CD4-positive, alpha-beta T cell treated with Interleukin-12 subunit alpha and Interleukin-12 subunit beta, for 1 hour (primary cell): ENCODE measurements around the gene DOCK9.
"Not testable (repeated sequence)": the region's sequence is repeated elsewhere in the genome, so short reads cannot be mapped to it uniquely, and the experiment has no call there.

Experiments used
- DNase-seq: peaks from one replicate; pipeline ENCODE4 v3.0.0-alpha.2; 2020

The DOCK9 gene

GRCh38 chr13:98813993-98814392, 163.9 kb downstream of the DOCK9 start:
- DNase-seq = no peak

DNA sequence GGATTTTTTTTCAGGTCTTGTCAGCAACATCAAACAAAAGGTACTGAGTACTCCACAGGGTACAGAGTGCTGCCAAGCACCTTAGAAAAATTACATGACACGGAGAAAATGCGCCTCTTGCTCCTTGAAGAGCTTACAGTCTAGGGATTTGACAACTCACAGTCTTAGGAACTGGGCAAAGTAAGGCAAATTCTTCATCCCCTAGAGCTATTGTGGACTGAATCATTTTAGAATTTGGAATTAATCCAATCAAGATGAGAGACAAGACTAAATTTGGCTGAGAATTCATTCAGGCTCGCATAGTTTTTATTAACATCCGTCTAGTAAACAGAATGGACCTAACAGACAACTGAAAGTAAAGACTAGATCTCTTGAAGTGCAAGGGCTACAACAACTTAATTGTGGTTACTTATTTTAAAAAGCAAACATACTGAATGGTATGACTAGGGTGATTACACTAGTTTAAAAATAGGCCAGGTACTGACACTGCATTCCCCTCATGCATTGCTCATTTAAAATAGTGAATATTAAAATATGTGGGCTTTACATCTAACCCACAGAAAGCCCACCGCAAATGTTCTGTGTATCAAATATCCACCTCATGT, 165.6 kb downstream of the DOCK9 start:
- DNase-seq = not testable (repeated sequence)

DNA sequence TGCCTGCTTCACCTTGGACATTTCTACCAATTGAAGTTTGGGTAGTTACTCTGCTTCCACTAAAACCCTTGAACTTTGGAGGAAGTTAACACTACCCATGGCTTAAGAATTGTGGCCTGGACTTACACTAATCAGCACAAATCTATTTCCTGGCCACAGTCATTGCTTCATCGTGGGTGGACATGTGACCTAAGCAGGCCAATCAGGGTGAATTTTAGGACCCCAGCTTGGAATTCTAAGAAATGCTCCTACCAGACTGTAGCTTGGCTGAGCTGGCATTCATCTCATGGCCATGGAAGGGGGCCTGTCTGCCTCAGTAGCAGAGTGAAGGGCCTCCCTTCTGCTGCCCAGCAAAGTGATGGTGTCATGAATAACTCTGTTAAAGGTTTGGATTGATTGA, 167.1 kb downstream of the DOCK9 start:
- no peak for DNase-seq

DNA sequence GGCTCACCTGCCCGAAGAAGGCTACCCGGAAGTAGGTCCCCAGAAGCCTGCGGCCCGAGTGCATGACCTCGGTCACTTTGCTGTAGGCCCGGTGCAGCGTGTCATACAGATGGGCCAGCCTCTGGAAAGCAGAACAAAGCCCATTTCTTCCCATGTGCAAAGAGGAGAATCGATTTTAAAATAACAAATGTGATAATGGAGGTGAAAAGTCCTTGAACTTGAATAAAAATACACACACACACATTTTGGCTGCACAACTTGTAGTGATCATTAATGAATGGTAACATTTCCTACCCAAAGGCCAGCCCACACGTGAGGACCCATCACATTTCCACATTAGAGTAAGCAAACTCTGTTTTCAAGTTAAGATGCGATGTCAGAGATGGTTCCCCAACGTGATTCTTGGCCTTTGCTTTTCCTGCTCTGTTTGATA, 168.5 kb downstream of the DOCK9 start:
- DNase-seq = no peak

GRCh38 chr13:98807774-98808173, 170.1 kb downstream of the DOCK9 start:
- no peak for DNase-seq

DNA sequence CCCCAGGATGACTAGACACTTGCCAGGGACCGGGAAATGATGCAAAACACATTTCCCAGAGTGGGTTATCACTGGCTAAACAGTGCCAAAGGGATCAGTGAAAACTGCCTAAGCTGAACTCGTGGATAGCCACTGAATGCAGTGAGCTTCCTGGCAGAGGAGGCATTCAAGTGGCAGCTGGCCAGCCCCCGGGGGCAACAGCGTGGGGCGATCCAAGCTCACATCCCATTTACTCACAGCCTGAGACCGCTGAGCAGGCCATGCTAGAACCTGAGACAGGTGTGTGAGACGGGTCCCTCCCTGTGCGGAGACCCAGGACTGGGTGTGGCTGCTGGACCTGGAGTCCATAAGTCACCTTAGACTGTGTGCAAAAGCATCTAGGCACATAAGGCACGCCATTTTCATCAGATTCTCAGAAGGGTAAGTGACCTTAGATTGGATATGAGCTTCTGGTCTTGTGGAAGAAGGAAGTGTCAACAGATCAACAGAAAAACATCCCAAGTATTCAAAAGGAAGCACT, 173.5 kb downstream of the DOCK9 start:
- DNase-seq = no peak

- DNase-seq = no peak
These were observed 173.9 kb downstream of the DOCK9 start for GRCh38 chr13:98803921-98804320.

DNA sequence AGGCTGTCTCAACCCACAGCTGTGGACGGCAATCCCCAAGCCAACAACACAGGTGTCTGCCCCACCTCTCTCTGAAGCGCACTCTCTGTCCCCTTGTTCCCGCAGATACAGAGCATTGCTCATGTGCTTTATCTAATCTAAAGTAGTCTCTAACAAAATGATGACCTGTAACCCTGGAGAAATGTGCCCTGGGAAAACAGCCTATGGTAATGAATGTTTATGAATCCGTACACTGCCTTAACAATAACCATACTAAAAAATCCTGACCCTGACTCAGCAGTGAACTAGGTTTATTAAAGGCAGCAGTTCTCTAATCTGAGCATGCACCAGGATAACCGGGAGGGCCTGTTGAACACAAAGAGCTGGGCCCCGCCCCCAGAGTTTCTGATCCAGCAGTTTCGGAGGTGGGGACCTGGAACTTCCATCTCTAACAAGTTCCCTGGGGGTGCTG, 174.7 kb downstream of the DOCK9 start:
- DNase-seq = no peak

DNA sequence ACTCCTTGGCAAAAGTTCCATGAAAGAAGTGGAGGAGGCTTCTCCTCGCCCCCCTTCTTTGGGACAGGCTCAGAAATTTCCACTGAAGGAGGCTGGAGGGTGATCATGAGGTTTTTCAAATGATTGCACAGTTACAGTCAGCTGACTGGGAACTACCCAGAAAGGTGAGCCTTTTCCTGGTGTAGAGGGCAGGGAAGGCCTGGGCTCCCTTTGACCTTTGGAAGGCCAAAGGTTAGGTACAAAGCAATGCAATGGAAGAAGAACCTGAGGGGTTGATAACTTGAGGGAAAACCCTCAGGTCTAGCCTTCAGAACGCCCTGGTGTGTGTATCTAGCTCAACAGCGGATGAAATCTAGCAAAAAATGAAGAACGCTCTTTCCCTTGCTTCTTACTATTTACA, 175.3 kb downstream of the DOCK9 start:
- no peak for DNase-seq

DNA sequence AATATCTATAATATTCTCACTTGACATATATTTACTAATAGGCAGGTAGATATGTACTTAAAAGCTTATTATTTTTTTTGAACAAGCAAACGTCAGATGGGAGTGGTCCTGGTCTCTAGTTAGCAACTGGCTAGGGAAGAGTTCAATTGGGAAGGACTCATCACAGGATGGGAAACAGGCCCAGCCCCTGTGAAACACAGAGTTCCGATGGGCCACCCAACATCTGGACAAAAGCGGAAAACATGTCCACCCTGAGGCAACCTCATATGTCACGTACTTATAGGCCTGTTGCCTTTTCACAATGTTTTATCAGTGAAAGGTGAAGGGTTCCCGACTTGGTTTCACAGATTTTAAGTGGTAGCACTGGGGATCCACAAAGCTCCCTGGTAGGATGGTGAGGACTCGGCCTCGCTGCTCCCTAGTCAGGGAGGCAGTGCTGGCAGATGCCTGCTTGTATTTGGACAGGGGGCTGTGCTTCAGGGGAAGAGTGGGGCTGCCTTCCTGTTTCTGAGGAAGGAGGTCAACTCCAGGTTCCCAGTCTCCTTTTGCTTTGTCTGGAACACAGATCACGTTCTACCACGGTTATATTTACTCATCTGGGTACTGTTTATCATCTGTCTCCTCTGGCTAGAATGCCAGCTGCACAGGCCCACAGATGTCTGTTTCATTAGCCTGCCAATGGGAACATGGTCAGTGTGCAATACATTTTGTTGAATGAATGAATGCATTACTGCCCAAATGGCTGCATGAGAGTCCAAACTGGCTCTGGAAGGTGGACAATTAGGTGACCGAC, 176.0 kb downstream of the DOCK9 start:
- DNase-seq = no peak

- no peak for DNase-seq
These were observed 177.8 kb downstream of the DOCK9 start for GRCh38 chr13:98800078-98800477.

GRCh38 chr13:98798849-98799645, 178.8 kb downstream of the DOCK9 start:
- DNase-seq = no peak

GRCh38 chr13:98797456-98797855, 180.4 kb downstream of the DOCK9 start:
- DNase-seq = no peak

DNA sequence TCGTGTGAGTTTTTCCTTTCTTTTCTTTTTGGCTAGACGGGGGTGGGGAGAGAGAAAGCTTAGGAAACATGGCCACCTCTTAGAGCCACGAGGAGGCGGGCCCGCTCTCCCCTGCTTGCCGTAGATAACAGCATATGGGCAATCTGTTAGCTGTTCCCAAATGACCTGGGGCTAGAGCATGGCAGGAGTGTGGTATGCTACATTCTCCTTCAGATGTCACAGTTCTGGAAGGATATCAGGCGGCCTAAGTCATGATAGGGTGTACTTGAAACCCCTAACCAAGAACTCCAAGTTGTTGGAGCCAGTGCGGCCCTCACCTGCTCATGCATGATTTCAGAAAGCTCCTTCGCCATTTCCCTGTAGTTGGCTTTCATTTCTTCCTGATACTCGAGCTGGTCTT, 181.1 kb downstream of the DOCK9 start:
- DNase-seq = no peak

DNA sequence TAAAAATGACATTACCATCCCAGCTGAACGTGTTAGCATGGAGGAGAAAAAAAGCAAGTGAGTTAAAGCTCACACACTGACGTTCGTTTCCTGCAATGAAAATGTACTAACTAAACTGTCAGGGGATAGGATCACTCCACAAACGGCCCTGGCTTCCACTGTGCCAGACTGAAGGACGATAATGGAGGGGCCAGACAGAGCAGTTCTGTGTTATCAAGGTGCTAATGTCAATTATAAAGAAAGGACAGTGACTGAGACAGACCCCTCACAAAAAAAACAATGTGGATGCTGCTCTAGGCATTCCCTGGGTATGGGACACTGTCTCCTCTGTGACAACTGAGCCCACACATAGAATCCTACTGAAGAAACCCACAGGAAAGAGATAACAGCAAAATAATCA, 181.7 kb downstream of the DOCK9 start:
- DNase-seq = no peak

DNA sequence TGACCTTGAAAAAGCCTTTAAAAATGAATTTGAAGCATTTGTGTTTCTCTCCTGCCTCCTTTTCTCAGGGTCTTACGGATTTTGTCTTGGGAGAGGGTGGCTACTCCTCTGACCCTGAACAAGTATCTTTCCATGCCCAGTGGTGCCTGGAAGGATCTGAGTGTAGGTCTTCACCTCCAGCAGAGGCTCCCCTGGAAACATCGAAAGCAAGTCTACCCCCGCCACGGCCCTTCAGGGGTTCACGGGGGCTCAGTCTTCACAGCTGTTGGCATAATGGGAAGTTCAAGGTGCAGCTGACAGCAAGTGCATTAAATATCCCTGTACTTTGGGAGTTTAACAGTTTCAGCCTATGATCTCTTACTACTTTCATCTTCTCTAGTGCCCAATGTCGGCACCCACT, 182.6 kb downstream of the DOCK9 start:
- no peak for DNase-seq

DNA sequence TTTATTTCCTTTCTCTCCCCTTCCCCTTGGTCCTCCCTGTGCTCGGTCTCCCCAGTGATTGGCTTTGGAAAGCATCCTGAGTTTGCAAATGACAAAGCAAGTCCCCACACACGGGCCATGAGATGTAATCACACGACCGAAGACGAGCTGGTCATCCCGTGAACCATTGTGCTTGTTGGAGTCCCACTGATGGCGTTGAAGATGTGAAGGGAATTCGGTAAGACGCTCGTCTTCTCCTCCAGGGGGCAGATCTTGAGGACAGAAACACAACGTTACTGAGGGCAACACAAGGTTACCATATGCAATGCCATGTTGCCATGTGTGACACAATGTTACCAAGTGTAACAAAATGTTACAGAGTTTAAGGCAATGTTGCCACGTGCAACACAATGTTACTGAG, 183.4 kb downstream of the DOCK9 start:
- no peak for DNase-seq

GRCh38 chr13:98792785-98793495, 184.9 kb downstream of the DOCK9 start:
- DNase-seq = no peak

GRCh38 chr13:98792321-98792720, 185.5 kb downstream of the DOCK9 start:
- no peak for DNase-seq

DNA sequence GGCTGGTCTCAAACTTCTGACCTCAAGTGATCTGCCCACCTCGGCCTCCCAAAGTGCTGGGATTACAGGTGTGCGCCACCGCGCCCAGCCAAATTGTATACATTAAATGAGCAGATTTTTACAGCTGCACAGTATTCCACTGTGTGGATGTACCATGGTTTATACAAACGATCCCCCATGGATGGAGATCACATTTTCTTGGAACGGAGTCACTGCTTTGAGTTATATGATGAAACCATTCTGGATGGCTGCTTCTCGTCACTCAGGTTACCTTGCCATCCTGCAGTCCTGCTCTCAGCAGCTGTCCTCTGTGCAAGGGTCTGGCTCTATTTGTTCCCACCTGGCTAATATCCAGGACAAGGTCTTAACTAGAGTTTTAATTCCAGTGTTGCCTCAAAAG, 186.3 kb downstream of the DOCK9 start:
- DNase-seq = no peak

DNA sequence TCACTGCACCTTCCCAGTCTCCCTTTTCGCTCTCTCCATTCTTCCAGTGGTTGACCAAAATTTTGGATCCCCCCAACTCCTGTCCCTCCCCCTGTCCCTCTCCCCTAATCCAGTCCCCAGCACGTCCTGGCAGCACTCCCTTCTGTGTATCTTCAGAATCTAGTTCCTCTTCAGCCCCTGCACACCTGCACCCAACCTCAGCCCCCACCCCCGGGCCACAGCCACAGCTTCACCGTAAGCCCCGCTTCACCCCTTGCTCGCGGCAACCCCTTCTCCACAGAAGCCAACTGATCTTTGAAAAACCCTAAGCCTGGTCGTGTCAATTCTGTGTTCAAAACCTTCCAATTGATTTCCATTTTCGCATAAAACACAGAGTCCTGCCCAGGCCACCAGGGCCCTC, 189.9 kb downstream of the DOCK9 start:
- DNase-seq = no peak

GRCh38 chr13:98787173-98787572, 190.7 kb downstream of the DOCK9 start:
- no peak for DNase-seq

DNA sequence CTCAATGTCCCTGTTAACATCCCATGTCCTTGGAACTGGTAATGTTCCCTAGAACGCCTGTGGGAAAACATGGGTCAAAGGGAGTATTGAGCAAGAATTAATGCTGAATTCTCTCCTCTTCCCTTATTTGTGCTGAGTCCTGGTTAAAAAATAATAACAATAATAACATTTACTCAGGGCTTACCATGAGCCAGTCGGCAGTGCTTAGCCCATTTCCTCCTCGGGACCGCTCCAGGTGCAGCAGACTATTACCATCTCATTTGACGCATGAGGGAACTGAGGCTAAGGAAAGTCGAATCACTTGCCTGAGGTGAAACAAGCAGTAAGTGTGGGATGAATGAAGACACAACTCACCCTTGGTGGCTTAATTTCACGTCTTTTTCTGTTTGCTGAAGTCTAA, 191.8 kb downstream of the DOCK9 start:
- no peak for DNase-seq
